ENCODE results near the gene TMEM14B. TPM values are rescaled to one million over a fixed set of nuclear protein-coding genes. Genes with fewer than 3 reads are reported as not detected.

The TMEM14B gene
- total and polyA plus RNA-seq, 4 experiments from 2014 or later, result 76.9 to 236 (median 127) TPM

Other genes starting within 250 kb of the TMEM14B start
- gene GCNT2, start 226.5 kb upstream of the TMEM14B start, total RNA-seq, result 1 to 10 TPM; 3.1 to 4.2 TPM
- 1 to 10 TPM in 1 of 2 donors, under 1 TPM in 1; 0.75 to 1.3 TPM for gene GCNT2, start 226.5 kb upstream of the TMEM14B start, polyA plus RNA-seq
- gene C6orf52, start 53.2 kb upstream of the TMEM14B start, total RNA-seq, result 1 to 10 TPM; 1.2 to 1.5 TPM
- gene C6orf52, start 53.2 kb upstream of the TMEM14B start, polyA plus RNA-seq, result 1 to 10 TPM in 1 of 2 donors, not detected in 1; 1.5 TPM
- gene PAK1IP1, start 52.8 kb upstream of the TMEM14B start, total RNA-seq, result 1 to 10 TPM; 7.2 to 7.4 TPM
- gene PAK1IP1, start 52.8 kb upstream of the TMEM14B start, polyA plus RNA-seq, result 10 to 100 TPM; 11.6 to 17.1 TPM
- 10 to 100 TPM; 34.1 to 37.3 TPM for gene TMEM14C, start 24.7 kb upstream of the TMEM14B start, total RNA-seq
- 100 to 1,000 TPM in 1 of 2 donors, 10 to 100 TPM in 1; 89.9 to 107 TPM for gene TMEM14C, start 24.7 kb upstream of the TMEM14B start, polyA plus RNA-seq
- gene MAK, start 90.7 kb downstream of the TMEM14B start, total RNA-seq, result not detected
- gene MAK, start 90.7 kb downstream of the TMEM14B start, polyA plus RNA-seq, result under 1 TPM in 1 of 2 donors, not detected in 1; 0.14 TPM
- gene GCM2, start 134.2 kb downstream of the TMEM14B start, total RNA-seq, result not detected
- gene GCM2, start 134.2 kb downstream of the TMEM14B start, polyA plus RNA-seq, result not detected
- gene SYCP2L, start 139.2 kb downstream of the TMEM14B start, total RNA-seq, result not detected
- gene SYCP2L, start 139.2 kb downstream of the TMEM14B start, polyA plus RNA-seq, result not detected

Data from CD4-positive, alpha-beta memory T cell (primary cell).